WTC11 (cell line): ENCODE results near the gene NEK7. TPM values are rescaled to one million over a fixed set of nuclear protein-coding genes. Genes with fewer than 3 reads are reported as not detected.

Experiments
- ATAC-seq: fragments of 200-7000 bp; cut with Tn5 transposase; 2 replicates; pipeline ENCODE4 v1.10.0; 2021; ENCODE audit warnings: mild to moderate bottlenecking, moderate library complexity
- CTCF ChIA-PET: fragments of 300-600 bp; sonication (Branson Sonifier 250); formaldehyde crosslinking; loops from one replicate; lab custom pipeline; 2021; ENCODE audit warnings: antibody characterized with exemption; lab: Charles Lee
- POLR2A ChIA-PET: fragments of 350-600 bp; sonication (Branson Sonifier 250); formaldehyde crosslinking; loops from one replicate; lab custom pipeline; 2021; ENCODE audit warnings: antibody characterized with exemption; lab: Charles Lee
- DNase-seq: peaks from one replicate; pipeline ENCODE4 v3.0.0; 2021; ENCODE audit warnings: low spot score
- H3K27ac Mint-ChIP-seq: 2 replicates; pipeline ENCODE4 v1.8.0; 2021; ENCODE audit warnings: mixed read lengths
- H3K27me3 Mint-ChIP-seq: 2 replicates; pipeline ENCODE4 v1.8.0; 2021; ENCODE audit warnings: low read depth, mild to moderate bottlenecking, moderate library complexity, mixed read lengths
- H3K36me3 Mint-ChIP-seq: 2 replicates; pipeline ENCODE4 v1.8.0; 2021; ENCODE audit warnings: mixed read lengths
- H3K4me1 Mint-ChIP-seq: 2 replicates; pipeline ENCODE4 v1.8.0; 2022; ENCODE audit warnings: mixed read lengths
- H3K4me3 Mint-ChIP-seq: 2 replicates; pipeline ENCODE4 v1.8.0; 2021; ENCODE audit warnings: mild to moderate bottlenecking, moderate library complexity, mixed read lengths
- H3K9me3 Mint-ChIP-seq: 2 replicates; pipeline ENCODE4 v1.8.0; 2021; ENCODE audit warnings: mixed read lengths
- CREM ChIP-seq: sonication (generic); formaldehyde crosslinking; IDR thresholded peaks from 2 replicates; pipeline ENCODE4 v1.8.1; 2022; ENCODE audit warnings: mild to moderate bottlenecking, missing genetic modification reagents, moderate library complexity
- ELF4 ChIP-seq: sonication (generic); formaldehyde crosslinking; IDR thresholded peaks from 2 replicates; pipeline ENCODE4 v1.8.1; 2022; ENCODE audit warnings: low read depth, mild to moderate bottlenecking, moderate library complexity, missing genetic modification reagents
- EMX1 ChIP-seq: fragments of 250-450 bp; sonication (Bioruptor Pico); IDR thresholded peaks from 2 replicates; pipeline ENCODE4 v1.8.0; 2021; ENCODE audit warnings: mild to moderate bottlenecking
- ESRRA ChIP-seq: sonication (generic); formaldehyde crosslinking; IDR thresholded peaks from 2 replicates; pipeline ENCODE4 v1.8.1; 2022; ENCODE audit warnings: mild to moderate bottlenecking, missing genetic modification reagents, borderline replicate concordance
- FOXJ3 ChIP-seq: sonication (generic); formaldehyde crosslinking; IDR thresholded peaks from 2 replicates; pipeline ENCODE4 v1.9.0; 2021; ENCODE audit warnings: missing genetic modification reagents, mild to moderate bottlenecking, borderline replicate concordance
- IRF2 ChIP-seq: sonication (generic); formaldehyde crosslinking; IDR thresholded peaks from 2 replicates; pipeline ENCODE4 v1.8.0; 2022; ENCODE audit warnings: low read depth, missing genetic modification reagents, borderline replicate concordance
- MXD4 ChIP-seq: fragments of 250-450 bp; sonication (Bioruptor Pico); IDR thresholded peaks from 2 replicates; pipeline ENCODE4 v1.8.0; 2021; ENCODE audit warnings: mild to moderate bottlenecking, moderate library complexity, borderline replicate concordance
- NFATC4 ChIP-seq: fragments of 250-450 bp; sonication (Bioruptor Pico); IDR thresholded peaks from 2 replicates; pipeline ENCODE4 v1.9.0; 2021; ENCODE audit warnings: mild to moderate bottlenecking
- NR2C2 ChIP-seq: sonication (generic); formaldehyde crosslinking; IDR thresholded peaks from 2 replicates; pipeline ENCODE4 v1.8.0; 2022; ENCODE audit warnings: mild to moderate bottlenecking, missing genetic modification reagents
- SMAD4 ChIP-seq: sonication (generic); formaldehyde crosslinking; IDR thresholded peaks from 2 replicates; pipeline ENCODE4 v1.8.0; 2022; ENCODE audit warnings: mild to moderate bottlenecking, missing genetic modification reagents
- TP53 ChIP-seq: sonication (generic); formaldehyde crosslinking; IDR thresholded peaks from 2 replicates; pipeline ENCODE4 v1.8.1; 2023; ENCODE audit warnings: mild to moderate bottlenecking, missing genetic modification reagents
- total RNA-seq: library from RNA; stranded (reverse); gene quantifications from 3 replicates; pipeline ENCODE4 v1.2.3, GENCODE V29; 2021
- TF ChIP-seq, protein P1 (sequence below): sonication (generic); formaldehyde crosslinking; IDR thresholded peaks from 2 replicates; pipeline ENCODE4 v1.8.0; 2023; ENCODE audit warnings: mild to moderate bottlenecking, missing genetic modification reagents
- TF ChIP-seq, protein P2 (sequence below): fragments of 250-450 bp; sonication (Bioruptor Pico); IDR thresholded peaks from 2 replicates; pipeline ENCODE4 v1.8.0; 2021; ENCODE audit warnings: mild to moderate bottlenecking
- TF ChIP-seq, protein P3 (sequence below): sonication (generic); formaldehyde crosslinking; IDR thresholded peaks from 2 replicates; pipeline ENCODE4 v1.8.1; 2023; ENCODE audit warnings: mild to moderate bottlenecking, missing genetic modification reagents, borderline replicate concordance
- TF ChIP-seq, protein P4 (sequence below): sonication (generic); formaldehyde crosslinking; IDR thresholded peaks from 2 replicates; pipeline ENCODE4 v1.8.0; 2022; ENCODE audit warnings: mild to moderate bottlenecking, missing genetic modification reagents
- TF ChIP-seq, protein P5 (sequence below): sonication (generic); formaldehyde crosslinking; IDR thresholded peaks from 2 replicates; pipeline ENCODE4 v1.8.0; 2023; ENCODE audit warnings: missing genetic modification reagents
- TF ChIP-seq, protein P6 (sequence below): fragments of 250-450 bp; sonication (Bioruptor Pico); IDR thresholded peaks from 2 replicates; pipeline ENCODE4 v1.9.0; 2021; ENCODE audit warnings: mild to moderate bottlenecking
- TF ChIP-seq, protein P7 (sequence below): fragments of 250-450 bp; sonication (Bioruptor Pico); IDR thresholded peaks from 2 replicates; pipeline ENCODE4 v1.9.0; 2021; ENCODE audit warnings: moderate library complexity, mild to moderate bottlenecking, inconsistent platforms, borderline replicate concordance
- TF ChIP-seq, protein P8 (sequence below): fragments of 250-450 bp; sonication (Bioruptor Pico); conservative IDR thresholded peaks from 2 replicates; pipeline ENCODE4 v1.9.0; 2021; ENCODE audit warnings: mild to moderate bottlenecking
- TF ChIP-seq, protein P9 (sequence below): sonication (generic); formaldehyde crosslinking; IDR thresholded peaks from 2 replicates; pipeline ENCODE4 v1.8.1; 2023; ENCODE audit warnings: mild to moderate bottlenecking, missing genetic modification reagents

NEK7 gene
- total RNA-seq, 1 experiment from 2014 or later: 10.3 TPM

DNA sequence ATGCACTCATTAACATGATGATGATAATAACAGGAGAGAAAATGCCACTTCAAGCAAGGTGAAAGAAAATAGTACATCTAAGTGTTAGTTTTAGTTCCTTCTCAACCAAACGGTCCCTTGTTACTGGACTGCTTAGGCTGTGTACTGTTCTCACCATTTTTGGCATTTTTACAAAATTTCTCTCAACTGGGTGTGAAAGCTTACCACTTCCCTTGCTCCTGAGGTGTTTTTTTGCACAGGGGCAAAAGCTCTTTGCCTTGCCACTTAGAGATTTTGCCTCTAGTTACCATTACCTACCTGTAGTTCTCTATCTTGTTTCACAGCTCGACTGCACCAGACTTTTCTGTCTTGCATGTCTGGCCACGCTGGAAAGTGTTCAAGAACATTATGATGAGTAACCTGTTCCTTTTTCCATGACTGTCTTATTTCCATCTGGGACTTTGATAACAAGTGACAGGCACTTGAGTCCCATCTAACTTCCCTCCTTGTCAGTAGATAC lies 10.7 kb downstream of the NEK7 start:
- DNase-seq (no peak), ATAC-seq (no peak)
- no peaks in the 10 kb centered on the region for H3K27me3 Mint-ChIP-seq
- H3K36me3 Mint-ChIP-seq: no peaks in the 10 kb centered on the region
- POLR2A ChIA-PET: interaction anchor here (0.7 to 1.1 kb wide), 2 partner anchors 11 to 12 kb away, joined by 3 read pairs; partner anchors contain the start of gene NEK7
- H3K9me3 Mint-ChIP-seq: no peaks in the 10 kb centered on the region
- peaks cover 49% of the 10 kb centered on the region for H3K4me1 Mint-ChIP-seq
- peak overlapping the region; percentile 50 for H3K27ac Mint-ChIP-seq
- CTCF ChIA-PET: no interaction called here
- no peak overlapping the region for H3K4me3 Mint-ChIP-seq
- TF ChIP-seq, protein P1, sequence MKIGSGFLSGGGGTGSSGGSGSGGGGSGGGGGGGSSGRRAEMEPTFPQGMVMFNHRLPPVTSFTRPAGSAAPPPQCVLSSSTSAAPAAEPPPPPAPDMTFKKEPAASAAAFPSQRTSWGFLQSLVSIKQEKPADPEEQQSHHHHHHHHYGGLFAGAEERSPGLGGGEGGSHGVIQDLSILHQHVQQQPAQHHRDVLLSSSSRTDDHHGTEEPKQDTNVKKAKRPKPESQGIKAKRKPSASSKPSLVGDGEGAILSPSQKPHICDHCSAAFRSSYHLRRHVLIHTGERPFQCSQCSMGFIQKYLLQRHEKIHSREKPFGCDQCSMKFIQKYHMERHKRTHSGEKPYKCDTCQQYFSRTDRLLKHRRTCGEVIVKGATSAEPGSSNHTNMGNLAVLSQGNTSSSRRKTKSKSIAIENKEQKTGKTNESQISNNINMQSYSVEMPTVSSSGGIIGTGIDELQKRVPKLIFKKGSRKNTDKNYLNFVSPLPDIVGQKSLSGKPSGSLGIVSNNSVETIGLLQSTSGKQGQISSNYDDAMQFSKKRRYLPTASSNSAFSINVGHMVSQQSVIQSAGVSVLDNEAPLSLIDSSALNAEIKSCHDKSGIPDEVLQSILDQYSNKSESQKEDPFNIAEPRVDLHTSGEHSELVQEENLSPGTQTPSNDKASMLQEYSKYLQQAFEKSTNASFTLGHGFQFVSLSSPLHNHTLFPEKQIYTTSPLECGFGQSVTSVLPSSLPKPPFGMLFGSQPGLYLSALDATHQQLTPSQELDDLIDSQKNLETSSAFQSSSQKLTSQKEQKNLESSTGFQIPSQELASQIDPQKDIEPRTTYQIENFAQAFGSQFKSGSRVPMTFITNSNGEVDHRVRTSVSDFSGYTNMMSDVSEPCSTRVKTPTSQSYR (CRISPR knock-in tag): no peak
- TF ChIP-seq, protein P2, sequence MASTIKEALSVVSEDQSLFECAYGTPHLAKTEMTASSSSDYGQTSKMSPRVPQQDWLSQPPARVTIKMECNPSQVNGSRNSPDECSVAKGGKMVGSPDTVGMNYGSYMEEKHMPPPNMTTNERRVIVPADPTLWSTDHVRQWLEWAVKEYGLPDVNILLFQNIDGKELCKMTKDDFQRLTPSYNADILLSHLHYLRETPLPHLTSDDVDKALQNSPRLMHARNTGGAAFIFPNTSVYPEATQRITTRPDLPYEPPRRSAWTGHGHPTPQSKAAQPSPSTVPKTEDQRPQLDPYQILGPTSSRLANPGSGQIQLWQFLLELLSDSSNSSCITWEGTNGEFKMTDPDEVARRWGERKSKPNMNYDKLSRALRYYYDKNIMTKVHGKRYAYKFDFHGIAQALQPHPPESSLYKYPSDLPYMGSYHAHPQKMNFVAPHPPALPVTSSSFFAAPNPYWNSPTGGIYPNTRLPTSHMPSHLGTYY (CRISPR knock-in tag): no peak
- TF ChIP-seq EMX1 (CRISPR knock-in tag) (no peak), SMAD4 (CRISPR knock-in tag) (no peak), NFATC4 (CRISPR knock-in tag) (no peak), MXD4 (no peak), ELF4 (CRISPR knock-in tag) (no peak), TP53 (CRISPR knock-in tag) (no peak), FOXJ3 (no peak), IRF2 (CRISPR knock-in tag) (no peak), NR2C2 (CRISPR knock-in tag) (no peak), CREM (CRISPR knock-in tag) (no peak), ESRRA (CRISPR knock-in tag) (no peak)
- TF ChIP-seq, protein P3, sequence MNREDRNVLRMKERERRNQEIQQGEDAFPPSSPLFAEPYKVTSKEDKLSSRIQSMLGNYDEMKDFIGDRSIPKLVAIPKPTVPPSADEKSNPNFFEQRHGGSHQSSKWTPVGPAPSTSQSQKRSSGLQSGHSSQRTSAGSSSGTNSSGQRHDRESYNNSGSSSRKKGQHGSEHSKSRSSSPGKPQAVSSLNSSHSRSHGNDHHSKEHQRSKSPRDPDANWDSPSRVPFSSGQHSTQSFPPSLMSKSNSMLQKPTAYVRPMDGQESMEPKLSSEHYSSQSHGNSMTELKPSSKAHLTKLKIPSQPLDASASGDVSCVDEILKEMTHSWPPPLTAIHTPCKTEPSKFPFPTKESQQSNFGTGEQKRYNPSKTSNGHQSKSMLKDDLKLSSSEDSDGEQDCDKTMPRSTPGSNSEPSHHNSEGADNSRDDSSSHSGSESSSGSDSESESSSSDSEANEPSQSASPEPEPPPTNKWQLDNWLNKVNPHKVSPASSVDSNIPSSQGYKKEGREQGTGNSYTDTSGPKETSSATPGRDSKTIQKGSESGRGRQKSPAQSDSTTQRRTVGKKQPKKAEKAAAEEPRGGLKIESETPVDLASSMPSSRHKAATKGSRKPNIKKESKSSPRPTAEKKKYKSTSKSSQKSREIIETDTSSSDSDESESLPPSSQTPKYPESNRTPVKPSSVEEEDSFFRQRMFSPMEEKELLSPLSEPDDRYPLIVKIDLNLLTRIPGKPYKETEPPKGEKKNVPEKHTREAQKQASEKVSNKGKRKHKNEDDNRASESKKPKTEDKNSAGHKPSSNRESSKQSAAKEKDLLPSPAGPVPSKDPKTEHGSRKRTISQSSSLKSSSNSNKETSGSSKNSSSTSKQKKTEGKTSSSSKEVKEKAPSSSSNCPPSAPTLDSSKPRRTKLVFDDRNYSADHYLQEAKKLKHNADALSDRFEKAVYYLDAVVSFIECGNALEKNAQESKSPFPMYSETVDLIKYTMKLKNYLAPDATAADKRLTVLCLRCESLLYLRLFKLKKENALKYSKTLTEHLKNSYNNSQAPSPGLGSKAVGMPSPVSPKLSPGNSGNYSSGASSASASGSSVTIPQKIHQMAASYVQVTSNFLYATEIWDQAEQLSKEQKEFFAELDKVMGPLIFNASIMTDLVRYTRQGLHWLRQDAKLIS: no peak
- TF ChIP-seq, protein P4, sequence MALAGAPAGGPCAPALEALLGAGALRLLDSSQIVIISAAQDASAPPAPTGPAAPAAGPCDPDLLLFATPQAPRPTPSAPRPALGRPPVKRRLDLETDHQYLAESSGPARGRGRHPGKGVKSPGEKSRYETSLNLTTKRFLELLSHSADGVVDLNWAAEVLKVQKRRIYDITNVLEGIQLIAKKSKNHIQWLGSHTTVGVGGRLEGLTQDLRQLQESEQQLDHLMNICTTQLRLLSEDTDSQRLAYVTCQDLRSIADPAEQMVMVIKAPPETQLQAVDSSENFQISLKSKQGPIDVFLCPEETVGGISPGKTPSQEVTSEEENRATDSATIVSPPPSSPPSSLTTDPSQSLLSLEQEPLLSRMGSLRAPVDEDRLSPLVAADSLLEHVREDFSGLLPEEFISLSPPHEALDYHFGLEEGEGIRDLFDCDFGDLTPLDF (CRISPR knock-in tag): no peak
- TF ChIP-seq, protein P5, sequence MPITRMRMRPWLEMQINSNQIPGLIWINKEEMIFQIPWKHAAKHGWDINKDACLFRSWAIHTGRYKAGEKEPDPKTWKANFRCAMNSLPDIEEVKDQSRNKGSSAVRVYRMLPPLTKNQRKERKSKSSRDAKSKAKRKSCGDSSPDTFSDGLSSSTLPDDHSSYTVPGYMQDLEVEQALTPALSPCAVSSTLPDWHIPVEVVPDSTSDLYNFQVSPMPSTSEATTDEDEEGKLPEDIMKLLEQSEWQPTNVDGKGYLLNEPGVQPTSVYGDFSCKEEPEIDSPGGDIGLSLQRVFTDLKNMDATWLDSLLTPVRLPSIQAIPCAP: no peak
- TF ChIP-seq, protein P6, sequence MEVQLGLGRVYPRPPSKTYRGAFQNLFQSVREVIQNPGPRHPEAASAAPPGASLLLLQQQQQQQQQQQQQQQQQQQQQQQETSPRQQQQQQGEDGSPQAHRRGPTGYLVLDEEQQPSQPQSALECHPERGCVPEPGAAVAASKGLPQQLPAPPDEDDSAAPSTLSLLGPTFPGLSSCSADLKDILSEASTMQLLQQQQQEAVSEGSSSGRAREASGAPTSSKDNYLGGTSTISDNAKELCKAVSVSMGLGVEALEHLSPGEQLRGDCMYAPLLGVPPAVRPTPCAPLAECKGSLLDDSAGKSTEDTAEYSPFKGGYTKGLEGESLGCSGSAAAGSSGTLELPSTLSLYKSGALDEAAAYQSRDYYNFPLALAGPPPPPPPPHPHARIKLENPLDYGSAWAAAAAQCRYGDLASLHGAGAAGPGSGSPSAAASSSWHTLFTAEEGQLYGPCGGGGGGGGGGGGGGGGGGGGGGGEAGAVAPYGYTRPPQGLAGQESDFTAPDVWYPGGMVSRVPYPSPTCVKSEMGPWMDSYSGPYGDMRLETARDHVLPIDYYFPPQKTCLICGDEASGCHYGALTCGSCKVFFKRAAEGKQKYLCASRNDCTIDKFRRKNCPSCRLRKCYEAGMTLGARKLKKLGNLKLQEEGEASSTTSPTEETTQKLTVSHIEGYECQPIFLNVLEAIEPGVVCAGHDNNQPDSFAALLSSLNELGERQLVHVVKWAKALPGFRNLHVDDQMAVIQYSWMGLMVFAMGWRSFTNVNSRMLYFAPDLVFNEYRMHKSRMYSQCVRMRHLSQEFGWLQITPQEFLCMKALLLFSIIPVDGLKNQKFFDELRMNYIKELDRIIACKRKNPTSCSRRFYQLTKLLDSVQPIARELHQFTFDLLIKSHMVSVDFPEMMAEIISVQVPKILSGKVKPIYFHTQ (CRISPR knock-in tag): no peak
- TF ChIP-seq, protein P7, sequence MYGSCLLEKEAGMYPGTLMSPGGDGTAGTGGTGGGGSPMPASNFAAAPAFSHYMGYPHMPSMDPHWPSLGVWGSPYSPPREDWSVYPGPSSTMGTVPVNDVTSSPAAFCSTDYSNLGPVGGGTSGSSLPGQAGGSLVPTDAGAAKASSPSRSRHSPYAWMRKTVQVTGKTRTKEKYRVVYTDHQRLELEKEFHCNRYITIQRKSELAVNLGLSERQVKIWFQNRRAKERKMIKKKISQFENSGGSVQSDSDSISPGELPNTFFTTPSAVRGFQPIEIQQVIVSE (CRISPR knock-in tag): no peak
- TF ChIP-seq, protein P8, sequence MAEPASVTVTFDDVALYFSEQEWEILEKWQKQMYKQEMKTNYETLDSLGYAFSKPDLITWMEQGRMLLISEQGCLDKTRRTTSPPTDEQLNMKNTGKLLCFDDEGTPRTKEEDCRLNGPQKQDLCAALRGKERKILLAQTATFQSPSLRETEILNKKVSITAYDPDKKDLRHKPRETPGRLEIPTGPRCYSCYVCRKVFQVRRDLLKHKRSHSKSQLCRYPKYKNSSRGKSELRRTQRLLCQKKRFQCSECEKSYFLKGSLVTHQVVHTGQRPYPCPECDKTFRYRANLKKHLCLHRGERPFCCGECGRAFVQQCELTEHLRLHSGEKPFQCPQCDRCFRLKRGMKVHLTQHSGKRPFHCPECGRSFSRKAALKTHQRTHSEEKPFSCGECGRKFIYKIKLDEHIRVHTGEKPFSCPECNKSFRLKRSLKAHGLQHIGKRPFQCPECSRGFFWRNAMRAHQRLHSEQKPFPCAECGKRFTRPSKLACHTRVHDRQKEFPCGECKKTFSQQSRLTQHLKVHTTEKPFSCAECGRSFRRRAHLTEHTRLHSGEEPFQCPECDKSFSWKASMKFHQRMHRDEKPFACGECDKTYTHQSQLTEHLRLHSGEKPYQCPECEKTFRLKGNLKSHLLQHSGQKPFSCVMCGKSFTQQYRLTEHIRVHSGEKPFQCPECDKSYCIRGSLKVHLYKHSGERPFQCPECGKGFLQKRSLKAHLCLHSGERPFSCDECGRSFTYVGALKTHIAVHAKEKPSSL: no peak
- TF ChIP-seq, protein P9, sequence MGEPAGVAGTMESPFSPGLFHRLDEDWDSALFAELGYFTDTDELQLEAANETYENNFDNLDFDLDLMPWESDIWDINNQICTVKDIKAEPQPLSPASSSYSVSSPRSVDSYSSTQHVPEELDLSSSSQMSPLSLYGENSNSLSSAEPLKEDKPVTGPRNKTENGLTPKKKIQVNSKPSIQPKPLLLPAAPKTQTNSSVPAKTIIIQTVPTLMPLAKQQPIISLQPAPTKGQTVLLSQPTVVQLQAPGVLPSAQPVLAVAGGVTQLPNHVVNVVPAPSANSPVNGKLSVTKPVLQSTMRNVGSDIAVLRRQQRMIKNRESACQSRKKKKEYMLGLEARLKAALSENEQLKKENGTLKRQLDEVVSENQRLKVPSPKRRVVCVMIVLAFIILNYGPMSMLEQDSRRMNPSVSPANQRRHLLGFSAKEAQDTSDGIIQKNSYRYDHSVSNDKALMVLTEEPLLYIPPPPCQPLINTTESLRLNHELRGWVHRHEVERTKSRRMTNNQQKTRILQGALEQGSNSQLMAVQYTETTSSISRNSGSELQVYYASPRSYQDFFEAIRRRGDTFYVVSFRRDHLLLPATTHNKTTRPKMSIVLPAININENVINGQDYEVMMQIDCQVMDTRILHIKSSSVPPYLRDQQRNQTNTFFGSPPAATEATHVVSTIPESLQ: no peak
